Suprapubic skin (tissue), 4 donors: ENCODE results near the gene MOB3C.
A peak's percentile ranks its signal among the peaks of the same experiment; 100 is the strongest.

Experiments used
- EP300 ChIP-seq: sonication (generic); formaldehyde crosslinking; IDR thresholded peaks from one replicate; pipeline ENCODE4 v1.6.1; 2017; ENCODE audit warnings: antibody characterized with exemption
- POLR2A ChIP-seq, 2 donors: fragments of 450-650 bp; IDR thresholded peaks; one replicate each; pipeline ENCODE4 v1.6.1; 2017; ENCODE audit warnings: antibody characterized with exemption in 2 of 2, mild to moderate bottlenecking in 2 of 2, moderate library complexity in 2 of 2
- POLR2AphosphoS5 ChIP-seq, 3 donors: sonication (generic); formaldehyde crosslinking; IDR thresholded peaks; one replicate each; pipeline ENCODE4 v1.6.1; 2017; ENCODE audit warnings: antibody characterized with exemption in 3 of 3
- TF ChIP-seq, protein P1 (sequence below), 2 donors: fragments of 200-600 bp in 1 of 2; fragments of 450-650 bp in 1 of 2; sonication (generic) in 1 of 2; IDR thresholded peaks; one replicate each; pipeline ENCODE4 v1.5.1; 2016 to 2019; ENCODE audit warnings: antibody characterized with exemption in 2 of 2, mild to moderate bottlenecking in 1 of 2, moderate library complexity in 1 of 2

DNA sequence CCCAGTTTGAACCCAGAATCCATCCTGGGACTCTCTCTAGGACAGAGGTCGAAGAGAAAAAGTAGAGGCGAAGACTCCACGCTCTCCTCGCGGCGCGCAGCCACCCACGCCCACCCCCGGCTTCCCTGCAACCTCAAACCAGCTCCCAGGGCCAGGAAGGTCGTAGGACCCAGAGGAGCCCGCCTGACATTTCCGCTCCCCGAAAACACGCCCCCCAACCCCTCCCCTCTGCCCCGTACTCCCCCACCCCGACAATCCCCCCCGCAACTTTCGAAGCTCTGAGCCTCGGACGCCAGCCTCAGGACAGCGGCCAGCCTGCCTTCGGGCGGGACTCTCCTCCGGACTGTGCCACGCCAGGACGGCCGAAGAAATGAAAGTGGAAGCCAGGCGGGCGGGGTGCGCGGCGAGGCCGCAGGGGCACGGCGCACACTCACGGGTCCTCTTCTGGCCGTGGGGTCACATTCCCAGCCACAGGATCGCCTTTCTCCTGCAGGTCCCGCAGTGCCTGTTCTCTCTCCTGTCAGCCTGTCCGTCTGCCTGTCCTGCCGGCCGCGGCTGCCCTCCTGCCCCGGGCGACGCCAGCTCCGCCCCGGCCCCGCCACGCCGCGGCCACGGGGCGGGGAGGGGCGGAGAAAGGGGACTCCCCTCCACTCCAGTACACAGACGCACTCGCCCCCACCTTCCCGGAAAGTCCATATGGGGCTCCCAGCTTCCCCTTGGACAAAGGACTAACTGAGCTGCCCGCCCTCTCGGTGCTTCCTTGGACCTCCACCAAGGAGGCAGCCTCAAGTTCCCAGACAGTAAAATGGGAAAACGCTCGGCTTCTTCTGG lies at the start of gene MOB3C:
- TF ChIP-seq, protein P1, sequence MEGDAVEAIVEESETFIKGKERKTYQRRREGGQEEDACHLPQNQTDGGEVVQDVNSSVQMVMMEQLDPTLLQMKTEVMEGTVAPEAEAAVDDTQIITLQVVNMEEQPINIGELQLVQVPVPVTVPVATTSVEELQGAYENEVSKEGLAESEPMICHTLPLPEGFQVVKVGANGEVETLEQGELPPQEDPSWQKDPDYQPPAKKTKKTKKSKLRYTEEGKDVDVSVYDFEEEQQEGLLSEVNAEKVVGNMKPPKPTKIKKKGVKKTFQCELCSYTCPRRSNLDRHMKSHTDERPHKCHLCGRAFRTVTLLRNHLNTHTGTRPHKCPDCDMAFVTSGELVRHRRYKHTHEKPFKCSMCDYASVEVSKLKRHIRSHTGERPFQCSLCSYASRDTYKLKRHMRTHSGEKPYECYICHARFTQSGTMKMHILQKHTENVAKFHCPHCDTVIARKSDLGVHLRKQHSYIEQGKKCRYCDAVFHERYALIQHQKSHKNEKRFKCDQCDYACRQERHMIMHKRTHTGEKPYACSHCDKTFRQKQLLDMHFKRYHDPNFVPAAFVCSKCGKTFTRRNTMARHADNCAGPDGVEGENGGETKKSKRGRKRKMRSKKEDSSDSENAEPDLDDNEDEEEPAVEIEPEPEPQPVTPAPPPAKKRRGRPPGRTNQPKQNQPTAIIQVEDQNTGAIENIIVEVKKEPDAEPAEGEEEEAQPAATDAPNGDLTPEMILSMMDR (IDR thresholded peaks at IDR 0.05) = no peak
- TF ChIP-seq POLR2A (IDR thresholded peaks at IDR 0.05) (peak in 1 of 2 donors; percentile 71), POLR2AphosphoS5 (IDR thresholded peaks at IDR 0.05) (no peak), EP300 (no peak)
